NCI-H748 (cell line): ENCODE results near the gene LSM14B.

ENCODE experiments used
- DNase-seq: peaks from one replicate; lab custom pipeline; 2025; ENCODE audit not compliant: unreplicated experiment; lab: John Stamatoyannopoulos, UW

Gene LSM14B

DNA sequence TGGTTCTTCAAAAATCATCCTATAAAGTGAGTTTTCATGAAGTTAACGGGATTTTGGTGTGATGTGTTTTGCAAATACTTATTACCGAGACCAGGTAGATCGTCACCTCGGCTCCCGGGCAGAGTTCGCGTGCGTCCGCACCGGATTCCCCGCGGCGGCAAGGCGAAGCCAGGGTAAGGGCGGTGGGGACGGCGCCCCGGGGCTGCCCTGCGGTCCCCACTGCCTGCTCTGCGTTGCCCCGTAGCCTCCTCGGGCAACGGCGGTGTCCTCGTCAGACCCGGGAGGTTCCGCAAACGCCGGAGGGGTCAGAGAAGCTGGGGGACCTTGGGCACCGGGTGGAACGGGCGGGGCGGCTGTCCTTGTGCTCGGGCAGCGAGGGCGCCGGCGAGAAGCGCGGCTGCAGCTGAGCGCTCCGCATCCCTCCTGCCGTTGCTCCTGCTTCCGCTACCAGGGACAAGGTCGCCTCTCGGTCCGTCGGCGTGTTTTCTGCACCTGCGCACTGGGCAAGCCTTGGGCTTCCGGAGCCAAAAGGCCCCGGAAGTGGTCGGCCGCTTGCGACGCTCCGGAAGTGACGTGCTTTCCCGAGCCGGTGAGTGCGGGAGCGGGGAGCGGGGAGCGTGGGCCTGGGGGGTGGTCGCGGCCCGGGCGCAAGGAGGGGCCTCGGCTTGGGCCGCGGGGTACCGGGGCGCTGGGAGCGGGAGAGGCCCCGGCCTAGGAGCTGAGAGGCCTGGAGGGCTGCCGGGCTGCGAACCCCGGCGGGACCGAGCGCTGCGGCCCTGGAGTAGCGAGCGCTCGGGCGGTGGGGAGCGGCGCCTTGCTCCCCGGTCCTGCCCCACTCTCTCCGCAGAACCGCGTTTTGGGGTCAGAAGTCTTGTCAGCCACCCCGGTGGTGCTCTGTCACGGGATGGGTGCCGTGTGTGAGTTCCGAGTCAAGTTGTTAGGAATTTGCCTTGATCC is 60.5 kb downstream of the LSM14B start, which contains the start of gene MTG2:
Gene MTG2, plus strand, starts transcription at position 560 of the 957 bp plus-strand sequence. CDS start 10,393 bp downstream, outside the sequence.
- peak; percentile 93 for DNase-seq

DNA sequence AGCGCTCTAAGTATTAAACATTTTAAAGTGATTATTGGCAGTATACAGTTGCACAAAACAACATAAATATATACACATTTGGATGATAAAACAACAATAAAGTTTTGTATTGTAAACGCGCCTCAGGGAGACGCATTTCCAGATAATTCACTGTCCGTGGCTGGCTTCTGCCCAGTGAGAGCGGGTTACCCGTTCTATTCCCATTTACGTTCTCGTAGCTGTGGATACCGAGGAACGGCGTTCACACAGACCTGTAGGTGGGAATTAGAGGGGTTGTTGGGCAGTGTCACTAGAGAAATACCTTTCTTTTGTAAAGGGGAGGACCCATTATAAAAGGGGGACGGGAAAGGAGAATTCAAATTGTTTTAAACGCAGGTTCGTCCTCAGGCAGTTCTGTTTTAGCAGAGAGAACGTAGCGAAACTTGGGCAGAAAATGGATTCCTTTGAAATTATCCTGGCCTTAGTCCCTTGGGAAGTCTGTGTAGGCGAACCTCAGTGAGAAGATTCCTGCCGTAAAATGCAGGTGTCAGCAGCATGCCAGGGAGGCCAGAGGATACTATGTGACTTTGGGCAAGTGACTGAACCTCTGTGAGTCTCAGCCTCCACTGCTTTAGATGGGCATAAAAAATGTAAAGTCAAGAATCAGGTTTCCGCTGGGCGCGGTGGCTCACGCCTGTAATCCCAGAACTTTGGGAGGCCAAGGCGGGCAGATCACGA is 61.3 kb downstream of the LSM14B start:
- DNase-seq, result peak; percentile 5
